ENCODE measurements around the gene ANKRD42. TPM values are rescaled to one million over a fixed set of nuclear protein-coding genes. Genes with fewer than 3 reads are reported as not detected.

The ANKRD42 gene
- total and polyA plus RNA-seq, 9 of the 15 experiments (the other 6 are each of a cell fraction or from before 2014, with no cell fraction given): 2.8 to 9.1 (median 6.1) TPM

GRCh38 chr11:83195143-83195466, 1.6 kb downstream of the ANKRD42 start:
- DNase-seq (ENCODE audit: extremely low read depth in 1 of 4, low spot score in 3 of 4): peak in 2 of 4 experiments; percentile 42 to 45
- Histone ChIP-seq H3K9me1 (ENCODE audit: control insufficient read depth, insufficient read depth, low read length) (no peaks in the 10 kb centered on the region), H3K27me3 (ENCODE audit: control insufficient read depth in 2 of 2, insufficient read depth in 2 of 2, low read length in 2 of 2) (no peaks in the 10 kb centered on the region), H3K4me2 (ENCODE audit: insufficient read depth, low read length) (peak overlapping the region; percentile 94), H3K4me3 (peak overlapping the region; percentile 82), H3K9ac (ENCODE audit: insufficient read depth in 1 of 2, low read depth in 2 of 2, low read length in 2 of 2) (peak overlapping the region in 1 of 2 experiments; percentile 96; a peak in 1 of 4 replicates), H3K9me3 (replicated peaks; ENCODE audit: control insufficient read depth, insufficient read depth, low read depth, low read length) (no peaks in the 10 kb centered on the region), H2AFZ (ENCODE audit: low read depth, low read length) (peak overlapping the region; percentile 94), H4K20me1 (replicated peaks; ENCODE audit: control insufficient read depth, insufficient read depth, low read length) (no peaks in the 10 kb centered on the region), H3K36me3 (ENCODE audit: control insufficient read depth, insufficient read depth, low read length) (peaks cover 31% of the 10 kb centered on the region), H3K4me1 (replicated peaks in 1 of 2; ENCODE audit: control insufficient read depth in 2 of 2, insufficient read depth in 2 of 2, low read length in 2 of 2) (peaks cover 8 to 10% of the 10 kb centered on the region in 2 experiments; a peak in 3 of 5 replicates), H3K79me2 (ENCODE audit: control insufficient read depth, insufficient read depth, low read length) (peaks cover 29% of the 10 kb centered on the region), H3K27ac (ENCODE audit: extremely low read depth, low read depth, low read length) (no peak overlapping the region)
- 6% methylated on average over 4 of the region's 4 CpGs for WGBS (ENCODE audit: insufficient coverage, low coverage, missing lambda C conversion rate)
- ChIA-PET CTCF (ENCODE audit: low intra/inter-chr PET ratio) (no interaction called here), POLR2A (interaction anchor here (1.1 kb wide), 1 partner anchor 123 kb away, joined by 4 read pairs; the partner anchor contains the start of gene RAB30)
- ATAC-seq: peak; percentile 39
- in situ Hi-C loops (cut with MboI) (no loop called here), intact Hi-C loops (cut with micrococcal nuclease) (loop anchor here (10.0 kb wide), 1 partner anchor 290 kb away; the partner anchor contains the start of genes DDIAS and PRCP)
- FAIRE-seq: no peak
- BruUV-seq (replicated peaks): no TSS peak
- TF ChIP-seq, protein P1, sequence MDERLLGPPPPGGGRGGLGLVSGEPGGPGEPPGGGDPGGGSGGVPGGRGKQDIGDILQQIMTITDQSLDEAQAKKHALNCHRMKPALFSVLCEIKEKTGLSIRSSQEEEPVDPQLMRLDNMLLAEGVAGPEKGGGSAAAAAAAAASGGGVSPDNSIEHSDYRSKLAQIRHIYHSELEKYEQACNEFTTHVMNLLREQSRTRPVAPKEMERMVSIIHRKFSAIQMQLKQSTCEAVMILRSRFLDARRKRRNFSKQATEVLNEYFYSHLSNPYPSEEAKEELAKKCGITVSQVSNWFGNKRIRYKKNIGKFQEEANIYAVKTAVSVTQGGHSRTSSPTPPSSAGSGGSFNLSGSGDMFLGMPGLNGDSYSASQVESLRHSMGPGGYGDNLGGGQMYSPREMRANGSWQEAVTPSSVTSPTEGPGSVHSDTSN (CRISPR knock-in tag; IDR thresholded peaks at IDR 0.05; ENCODE audit: low read depth): no peak
- TF ChIP-seq, protein P1 (tag; conservative IDR thresholded peaks at IDR 0.05; ENCODE audit: low read depth): 0 out of 2 replicates have a peak, but pooled peaks have one; percentile 14
- TF ChIP-seq TEAD1 (CRISPR knock-in tag; IDR thresholded peaks at IDR 0.05) (peak in 1 of 2 experiments; percentile 35; a peak in 1 of 4 replicates), ZNF212 (CRISPR knock-in tag; IDR thresholded peaks at IDR 0.05) (no peak), LCOR (CRISPR knock-in tag; IDR thresholded peaks at IDR 0.05) (no peak), TSC22D4 (tag; IDR thresholded peaks at IDR 0.05) (no peak), ZNF140 (CRISPR knock-in tag; IDR thresholded peaks at IDR 0.05) (no peak)
- TF ChIP-seq, protein P2, sequence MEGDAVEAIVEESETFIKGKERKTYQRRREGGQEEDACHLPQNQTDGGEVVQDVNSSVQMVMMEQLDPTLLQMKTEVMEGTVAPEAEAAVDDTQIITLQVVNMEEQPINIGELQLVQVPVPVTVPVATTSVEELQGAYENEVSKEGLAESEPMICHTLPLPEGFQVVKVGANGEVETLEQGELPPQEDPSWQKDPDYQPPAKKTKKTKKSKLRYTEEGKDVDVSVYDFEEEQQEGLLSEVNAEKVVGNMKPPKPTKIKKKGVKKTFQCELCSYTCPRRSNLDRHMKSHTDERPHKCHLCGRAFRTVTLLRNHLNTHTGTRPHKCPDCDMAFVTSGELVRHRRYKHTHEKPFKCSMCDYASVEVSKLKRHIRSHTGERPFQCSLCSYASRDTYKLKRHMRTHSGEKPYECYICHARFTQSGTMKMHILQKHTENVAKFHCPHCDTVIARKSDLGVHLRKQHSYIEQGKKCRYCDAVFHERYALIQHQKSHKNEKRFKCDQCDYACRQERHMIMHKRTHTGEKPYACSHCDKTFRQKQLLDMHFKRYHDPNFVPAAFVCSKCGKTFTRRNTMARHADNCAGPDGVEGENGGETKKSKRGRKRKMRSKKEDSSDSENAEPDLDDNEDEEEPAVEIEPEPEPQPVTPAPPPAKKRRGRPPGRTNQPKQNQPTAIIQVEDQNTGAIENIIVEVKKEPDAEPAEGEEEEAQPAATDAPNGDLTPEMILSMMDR (IDR thresholded peaks at IDR 0.05 in 2 of 3, conservative IDR thresholded peaks at IDR 0.05 in 1 of 3; ENCODE audit: insufficient read depth in 2 of 3, low read depth in 1 of 3, low read length in 3 of 3): 0 out of 6 replicates have a peak, but pooled peaks of 2 of the 3 experiments have one; percentile 16 to 19
- TF ChIP-seq, protein P3, sequence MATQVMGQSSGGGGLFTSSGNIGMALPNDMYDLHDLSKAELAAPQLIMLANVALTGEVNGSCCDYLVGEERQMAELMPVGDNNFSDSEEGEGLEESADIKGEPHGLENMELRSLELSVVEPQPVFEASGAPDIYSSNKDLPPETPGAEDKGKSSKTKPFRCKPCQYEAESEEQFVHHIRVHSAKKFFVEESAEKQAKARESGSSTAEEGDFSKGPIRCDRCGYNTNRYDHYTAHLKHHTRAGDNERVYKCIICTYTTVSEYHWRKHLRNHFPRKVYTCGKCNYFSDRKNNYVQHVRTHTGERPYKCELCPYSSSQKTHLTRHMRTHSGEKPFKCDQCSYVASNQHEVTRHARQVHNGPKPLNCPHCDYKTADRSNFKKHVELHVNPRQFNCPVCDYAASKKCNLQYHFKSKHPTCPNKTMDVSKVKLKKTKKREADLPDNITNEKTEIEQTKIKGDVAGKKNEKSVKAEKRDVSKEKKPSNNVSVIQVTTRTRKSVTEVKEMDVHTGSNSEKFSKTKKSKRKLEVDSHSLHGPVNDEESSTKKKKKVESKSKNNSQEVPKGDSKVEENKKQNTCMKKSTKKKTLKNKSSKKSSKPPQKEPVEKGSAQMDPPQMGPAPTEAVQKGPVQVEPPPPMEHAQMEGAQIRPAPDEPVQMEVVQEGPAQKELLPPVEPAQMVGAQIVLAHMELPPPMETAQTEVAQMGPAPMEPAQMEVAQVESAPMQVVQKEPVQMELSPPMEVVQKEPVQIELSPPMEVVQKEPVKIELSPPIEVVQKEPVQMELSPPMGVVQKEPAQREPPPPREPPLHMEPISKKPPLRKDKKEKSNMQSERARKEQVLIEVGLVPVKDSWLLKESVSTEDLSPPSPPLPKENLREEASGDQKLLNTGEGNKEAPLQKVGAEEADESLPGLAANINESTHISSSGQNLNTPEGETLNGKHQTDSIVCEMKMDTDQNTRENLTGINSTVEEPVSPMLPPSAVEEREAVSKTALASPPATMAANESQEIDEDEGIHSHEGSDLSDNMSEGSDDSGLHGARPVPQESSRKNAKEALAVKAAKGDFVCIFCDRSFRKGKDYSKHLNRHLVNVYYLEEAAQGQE (IDR thresholded peaks at IDR 0.05; ENCODE audit: borderline replicate concordance): no peak
- TF ChIP-seq, protein P3 (CRISPR knock-in tag; IDR thresholded peaks at IDR 0.05; ENCODE audit: low read depth): no peak
